Tongue (tissue), 2 donors: ENCODE results near the gene CD248. TPM values are rescaled to one million over a fixed set of nuclear protein-coding genes. Genes with fewer than 3 reads are reported as not detected.
"Not testable (repeated sequence)": the region's sequence is repeated elsewhere in the genome, so short reads cannot be mapped to it uniquely, and the experiment has no call there.

ENCODE experiments used
- DNase-seq: peaks from one replicate; pipeline ENCODE4 v3.0.0-alpha.2; 2015
- total RNA-seq: library from RNA; depleted of rRNA; stranded (reverse); fragments of >200 nt; gene quantifications from one replicate; pipeline ENCODE4 v1.2.3, GENCODE V29; 2014

CD248 gene
- total RNA-seq, 1 donor from 2014 or later, result 37.6 TPM

- DNase-seq, result peak; percentile 86
These were observed 3.3 kb downstream of the CD248 start for GRCh38 chr11:66313321-66314185.

DNA sequence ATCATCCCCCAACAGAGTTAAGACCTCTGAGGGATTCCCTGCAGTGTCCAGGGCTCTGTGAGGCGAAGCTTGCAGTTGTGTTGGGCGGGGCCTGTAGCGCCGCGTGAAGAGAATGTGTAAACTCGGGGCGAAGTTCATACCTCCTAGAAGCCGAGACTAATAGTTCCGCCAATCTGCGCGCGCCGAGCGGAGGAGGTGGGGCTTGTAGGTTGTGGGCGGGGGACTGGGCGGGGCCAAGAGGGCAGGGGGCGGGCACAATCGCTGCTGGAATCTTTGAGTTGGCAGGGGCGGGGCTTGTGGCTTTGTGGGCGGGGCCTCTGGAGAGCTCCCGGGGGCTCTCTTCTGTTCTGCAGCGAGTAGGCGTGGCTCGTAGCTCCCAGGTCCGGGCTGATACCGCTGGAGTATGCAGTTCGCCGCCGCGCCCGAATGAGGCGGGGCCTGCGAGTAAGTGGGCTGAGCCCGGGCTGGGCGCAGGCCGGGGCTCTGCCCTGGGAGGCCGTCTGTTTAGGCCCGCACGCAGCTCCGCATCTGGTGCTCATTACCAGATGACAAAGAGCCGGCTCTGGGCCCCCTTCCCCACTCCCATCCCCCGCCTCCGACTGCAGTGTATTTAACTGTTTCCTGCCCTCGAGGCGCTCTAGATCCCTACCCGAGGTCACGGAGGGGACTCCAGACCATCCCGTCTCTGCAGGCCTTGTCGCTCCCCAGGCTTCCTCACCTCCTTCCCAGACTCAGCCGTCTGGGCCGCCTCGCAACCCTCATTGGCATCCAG, 4.1 kb downstream of the CD248 start:
- DNase-seq, result peak; percentile 98

- peak; percentile 94 for DNase-seq
These were observed 4.8 kb downstream of the CD248 start for GRCh38 chr11:66311965-66312548.

- DNase-seq, result no peak
These were observed 5.3 kb downstream of the CD248 start for GRCh38 chr11:66311470-66311964.

- not testable (repeated sequence) for DNase-seq
These were observed 5.9 kb downstream of the CD248 start for GRCh38 chr11:66310803-66311440.

DNA sequence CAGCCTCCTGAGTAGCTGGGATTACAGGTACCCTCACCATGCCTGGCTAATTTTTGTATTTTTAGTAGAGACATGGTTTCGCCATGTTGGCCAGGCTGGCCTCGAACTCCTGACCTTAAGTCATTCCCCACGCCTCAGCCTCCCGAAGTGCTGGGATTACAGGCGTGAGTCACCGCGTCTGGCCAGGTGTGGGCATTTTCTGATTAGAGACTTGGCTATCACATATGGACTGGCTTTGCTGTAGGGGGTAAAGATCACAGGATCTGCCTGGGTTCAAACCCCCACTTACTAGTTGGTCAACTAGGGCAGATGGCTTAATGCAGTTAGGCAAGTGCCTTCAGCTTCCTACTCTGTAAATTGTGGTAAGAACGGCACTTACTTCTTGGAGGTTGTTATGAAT, 6.5 kb downstream of the CD248 start:
- DNase-seq, result no peak

DNA sequence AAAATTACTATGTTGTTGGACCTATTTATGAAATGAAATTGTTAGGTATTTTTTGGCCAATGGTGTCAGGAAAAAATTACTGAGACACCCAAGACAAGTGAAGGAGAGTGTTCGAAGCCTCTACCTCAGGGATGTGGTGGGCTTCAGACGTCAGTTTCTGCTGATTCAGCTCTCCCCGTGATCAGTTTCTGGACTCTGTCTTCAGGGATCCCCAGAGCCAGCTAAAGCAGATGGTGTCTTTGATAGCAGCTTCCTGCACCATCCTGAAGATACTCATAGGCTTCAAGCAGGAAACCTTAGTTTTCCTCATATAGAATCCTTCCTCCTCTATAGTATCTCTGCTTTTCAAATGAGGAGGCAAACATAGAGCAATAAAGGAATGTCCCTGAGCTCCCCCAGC, 7.4 kb downstream of the CD248 start:
- no peak for DNase-seq

GRCh38 chr11:66302656-66303055, 14.2 kb downstream of the CD248 start:
- DNase-seq, result no peak

- no peak for DNase-seq
These were observed 17.7 kb downstream of the CD248 start for GRCh38 chr11:66299186-66299585.

DNA sequence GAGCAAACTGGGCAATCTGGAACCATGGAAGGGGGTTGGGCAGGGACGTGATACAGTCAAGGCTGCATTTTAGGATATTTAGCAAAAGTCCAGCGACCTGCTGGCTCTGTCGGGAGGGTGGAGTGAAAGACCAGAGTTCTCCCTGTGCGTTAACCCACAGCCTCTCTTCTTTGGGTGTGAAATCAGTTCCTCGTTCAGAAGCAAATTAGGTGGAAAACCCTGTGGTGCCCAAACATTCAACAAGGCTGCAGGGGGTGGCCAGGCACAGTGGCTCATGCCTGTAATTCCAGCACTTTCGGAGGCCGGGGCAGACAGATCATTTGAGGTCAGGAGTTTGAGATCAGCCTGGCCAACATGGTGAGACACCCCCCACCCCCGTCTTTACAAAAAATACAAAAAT, 19.2 kb downstream of the CD248 start:
- no peak for DNase-seq

DNA sequence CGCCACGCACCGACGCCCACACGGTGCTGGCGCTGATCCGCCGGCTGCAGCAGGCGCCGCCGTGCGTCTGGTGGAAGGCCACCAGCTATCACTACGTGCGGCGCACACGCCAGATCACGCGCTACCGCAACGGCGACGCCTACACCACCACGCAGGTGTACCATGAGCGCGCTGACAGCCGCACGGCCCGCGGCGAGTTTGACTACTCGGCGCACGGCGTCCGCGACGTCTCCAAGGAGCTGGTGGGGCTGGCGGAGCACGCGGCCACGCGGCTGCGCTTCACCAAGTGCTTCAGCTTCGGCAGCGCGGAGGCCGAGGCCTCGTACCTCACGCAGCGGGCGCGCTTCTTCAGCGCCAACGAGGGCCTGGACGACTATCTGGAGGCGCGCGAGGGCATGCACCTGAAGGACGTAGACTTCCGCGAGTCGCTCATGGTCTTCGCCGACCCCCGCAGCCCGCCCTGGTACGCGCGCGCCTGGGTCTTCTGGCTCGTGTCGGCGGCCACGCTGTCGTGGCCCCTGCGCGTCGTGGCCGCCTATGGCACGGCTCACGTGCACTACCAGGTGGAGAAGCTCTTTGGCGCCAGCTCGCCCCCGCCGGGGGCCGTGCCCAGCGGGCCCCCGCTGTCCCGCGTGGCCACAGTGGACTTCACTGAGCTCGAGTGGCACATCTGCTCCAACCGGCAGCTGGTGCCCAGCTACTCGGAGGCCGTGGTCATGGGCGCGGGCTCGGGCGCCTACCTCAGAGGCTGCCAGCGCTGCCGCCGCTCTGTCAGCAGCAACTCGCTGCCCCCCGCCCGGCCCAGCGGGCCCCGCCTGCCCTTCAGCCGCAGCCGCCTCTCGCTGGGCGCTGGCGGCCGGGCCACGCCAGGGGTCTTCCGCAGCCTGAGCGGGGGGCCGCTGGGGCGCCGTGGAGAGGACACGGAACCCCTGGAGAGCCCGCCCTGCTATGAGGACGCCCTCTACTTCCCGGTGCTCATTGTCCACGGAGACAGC, 21.9 kb downstream of the CD248 start:
- DNase-seq, result no peak

DNA sequence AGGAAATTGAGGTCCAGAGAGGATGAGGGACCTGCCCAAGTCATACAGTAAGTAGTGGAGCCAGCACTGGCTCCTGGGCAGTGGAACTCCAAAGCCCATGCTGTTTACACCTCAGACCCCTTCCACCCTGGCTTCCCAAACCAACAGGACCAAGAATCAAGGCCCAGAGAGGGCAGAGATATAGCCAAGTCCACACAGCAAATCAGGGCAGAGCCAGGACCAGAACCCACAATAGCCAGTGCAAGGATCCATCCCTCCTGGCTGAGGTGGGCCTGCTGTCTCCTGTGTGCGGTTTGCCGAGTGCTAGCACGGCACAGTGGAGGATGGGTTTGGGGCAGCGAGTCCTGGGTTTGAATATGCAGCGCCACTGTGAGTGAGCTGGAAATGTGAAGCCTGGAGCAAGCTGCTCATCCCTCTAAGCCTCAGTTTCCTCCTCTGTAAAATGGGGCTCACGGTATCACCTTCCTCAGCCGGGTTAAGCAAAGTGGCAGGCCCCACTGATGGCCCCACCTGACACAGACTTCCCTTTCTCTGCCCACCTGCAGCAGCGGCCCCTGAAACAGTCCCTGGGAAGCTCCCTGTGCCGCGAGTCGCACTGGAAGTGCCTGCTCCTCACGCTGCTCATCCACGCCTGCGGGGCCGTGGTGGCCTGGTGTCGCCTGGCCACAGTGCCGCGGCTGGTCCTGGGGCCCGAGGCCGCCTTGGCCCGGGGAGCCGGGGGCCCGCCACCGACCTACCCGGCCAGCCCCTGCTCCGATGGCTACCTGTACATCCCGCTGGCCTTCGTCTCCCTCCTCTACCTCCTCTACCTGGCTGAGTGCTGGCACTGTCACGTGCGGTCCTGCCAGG, 22.8 kb downstream of the CD248 start:
- no peak for DNase-seq

GRCh38 chr11:66293352-66293751, 23.5 kb downstream of the CD248 start:
- DNase-seq, result no peak

GRCh38 chr11:66292543-66293332, 24.1 kb downstream of the CD248 start:
- no peak for DNase-seq

GRCh38 chr11:66291706-66292542, 24.9 kb downstream of the CD248 start, which contains the start of gene TMEM151A:
Gene TMEM151A, plus strand, starts transcription at chr11:66291894. Its CDS starts 120 bp downstream, at chr11:66292014.
- DNase-seq, result no peak

DNA sequence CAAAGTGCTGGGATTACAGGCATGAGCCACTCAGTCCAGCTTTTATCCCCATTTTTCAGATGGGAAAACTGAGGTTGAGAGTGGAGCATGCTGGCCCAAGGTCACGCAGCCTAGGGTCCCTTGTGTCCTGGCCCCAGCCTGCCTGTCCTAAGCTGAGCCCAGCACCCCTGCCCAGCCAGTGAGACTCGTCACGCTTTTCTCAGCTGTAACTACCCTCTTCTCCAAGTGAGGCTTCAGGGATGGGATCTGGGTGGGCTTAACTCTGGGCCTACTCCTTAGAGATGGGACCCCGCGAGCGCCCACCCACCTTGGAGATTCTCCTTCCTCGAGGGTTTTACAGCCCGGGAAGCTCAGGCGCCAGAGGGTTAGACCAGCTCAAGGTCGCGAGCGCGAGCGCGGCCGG, 25.5 kb downstream of the CD248 start:
- no peak for DNase-seq

DNA sequence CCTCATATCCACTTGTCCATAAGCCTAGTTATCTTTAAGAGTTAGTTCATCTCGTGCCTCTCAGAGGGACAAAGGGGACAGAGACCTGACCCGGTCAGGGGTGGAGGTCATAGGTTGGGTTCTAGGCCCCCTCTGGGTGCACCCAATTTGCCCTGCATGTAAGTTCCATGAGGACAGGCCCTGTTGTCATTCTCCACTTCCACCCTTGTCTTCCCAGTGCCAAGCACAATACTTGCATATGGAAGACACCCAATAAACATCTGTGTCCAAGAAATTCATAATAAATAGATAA, 26.6 kb downstream of the CD248 start:
- DNase-seq, result no peak

- peak; percentile 92 for DNase-seq
These were observed 27.1 kb downstream of the CD248 start for GRCh38 chr11:66289548-66290329.
